GM21717 (cell line): ENCODE results near the gene ZNF639.
A peak's percentile ranks its signal among the peaks of the same experiment; 100 is the strongest.

ENCODE experiments used
- ATAC-seq: cut with Tn5 transposase; IDR thresholded peaks from one replicate; pipeline ENCODE4 v1.9.1; 2021; ENCODE audit warnings: mild to moderate bottlenecking, moderate library complexity; ENCODE audit not compliant: unreplicated experiment

The ZNF639 gene

DNA sequence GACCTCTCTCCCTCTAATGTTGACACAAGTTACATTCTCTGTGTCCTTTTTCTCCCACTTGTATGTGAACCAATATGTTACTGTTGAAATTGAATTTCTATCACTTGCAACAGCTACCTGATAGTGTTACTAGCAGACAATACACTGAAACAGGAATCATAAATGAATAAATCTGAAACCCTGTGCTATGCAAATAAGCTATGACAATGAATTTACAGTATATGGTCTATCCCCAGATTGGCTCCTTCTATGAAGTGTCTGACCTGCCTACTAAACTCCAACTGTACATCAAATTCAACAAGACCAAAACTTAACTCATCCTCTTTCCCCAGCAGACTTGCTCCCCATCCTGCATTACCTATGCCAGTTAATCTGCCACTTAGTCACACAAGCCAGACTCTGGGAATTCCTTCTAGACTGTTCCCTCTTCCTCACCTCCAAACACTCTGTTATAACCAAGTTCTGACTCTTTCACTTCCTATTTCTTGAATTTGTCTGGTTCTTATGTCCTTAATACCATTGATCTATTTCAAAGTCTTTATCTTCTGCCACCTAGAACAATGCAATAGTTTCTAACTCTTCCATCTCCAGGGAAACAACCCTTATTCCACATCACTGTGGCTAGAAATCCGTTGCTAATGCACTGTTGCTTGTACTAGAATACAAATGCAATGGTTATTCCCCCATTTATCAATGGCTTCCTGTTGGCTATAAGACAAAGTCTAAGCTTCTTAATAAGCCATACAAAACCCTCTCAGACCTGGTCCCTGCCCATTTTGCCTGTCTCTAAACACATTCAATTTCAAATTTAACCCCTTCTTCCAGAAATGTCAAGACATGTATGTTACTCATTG is 13.4 kb upstream of the ZNF639 start:
- ATAC-seq, result peak; percentile 98

- no peak for ATAC-seq
These were observed 4.0 kb upstream of the ZNF639 start for GRCh38 chr3:179318876-179319275.

DNA sequence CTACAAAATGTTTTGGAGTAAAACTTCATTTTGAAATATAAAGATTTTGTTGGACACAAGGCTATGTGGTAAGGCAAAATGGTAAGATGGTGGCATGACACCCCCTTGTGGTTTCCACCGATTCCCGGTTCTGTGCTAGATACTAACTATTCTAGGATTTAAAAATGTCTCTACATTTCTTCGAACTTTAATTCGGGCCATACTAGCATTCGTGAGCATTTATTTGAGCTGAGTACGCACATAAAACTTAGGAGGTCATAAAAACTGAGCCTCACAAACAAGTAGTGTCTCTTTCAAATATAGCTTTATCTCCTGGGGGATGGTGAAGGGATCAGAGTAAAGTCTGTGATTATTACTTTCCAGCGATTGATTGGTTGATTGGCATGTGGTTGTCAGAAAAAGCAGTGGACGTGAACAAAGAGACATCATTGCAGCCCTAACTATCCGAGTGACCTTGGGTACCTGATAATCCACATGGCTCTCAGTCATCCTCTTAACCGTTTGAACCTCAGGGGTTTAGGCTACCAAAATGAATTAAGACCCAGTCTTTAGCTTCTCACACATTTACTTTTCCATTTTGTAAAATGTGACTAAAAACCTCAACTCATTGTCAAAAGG is 1.1 kb upstream of the ZNF639 start:
- no peak for ATAC-seq

DNA sequence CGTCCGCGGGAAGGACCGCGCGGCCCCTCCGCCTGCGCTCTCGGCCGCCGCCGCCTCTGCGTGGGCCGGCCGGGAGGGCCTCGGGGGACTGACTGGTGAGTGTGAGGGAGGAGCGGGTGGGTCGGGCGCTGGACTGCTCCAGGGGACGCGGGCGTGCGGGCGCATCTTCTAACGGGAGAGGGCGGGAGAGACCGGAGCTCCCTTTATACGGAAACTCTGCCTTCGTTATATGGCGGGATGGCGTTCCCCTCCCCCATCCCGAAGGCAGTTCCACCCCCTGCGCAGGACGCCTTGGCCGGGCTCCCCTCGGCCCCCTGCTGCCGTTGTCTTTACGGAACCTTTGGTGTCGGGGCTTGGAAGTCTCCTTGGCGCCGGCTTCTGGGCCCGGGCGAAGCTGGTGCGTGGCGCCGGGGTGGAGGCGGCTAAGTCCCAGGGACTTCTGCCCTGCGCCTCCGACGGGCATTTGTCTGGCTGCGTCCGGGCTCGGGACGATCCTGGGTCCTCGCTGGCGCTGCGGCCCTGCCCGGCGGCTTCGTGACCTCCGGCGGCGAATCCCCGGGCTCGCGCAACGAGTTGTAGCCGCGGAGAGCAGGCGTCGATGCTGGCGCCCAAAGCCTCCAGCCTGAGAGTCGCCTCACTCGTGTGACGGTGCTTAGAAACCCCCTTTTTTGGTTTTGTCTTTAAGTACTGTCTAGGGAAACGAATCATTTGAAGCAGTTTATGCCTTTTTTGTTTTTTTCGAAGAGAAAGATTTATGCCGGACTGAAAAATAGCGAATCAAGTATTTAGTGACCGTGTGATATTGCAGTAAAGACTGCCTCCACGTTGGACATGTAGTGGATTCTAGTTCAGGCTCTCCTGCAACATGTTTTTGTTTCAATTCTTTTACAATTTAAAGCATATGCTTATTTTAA is 623 bp downstream of the ZNF639 start:
- peak; percentile 37 for ATAC-seq

- no peak for ATAC-seq
These were observed 1.5 kb downstream of the ZNF639 start for GRCh38 chr3:179324270-179324754.

GRCh38 chr3:179330438-179330837 is 7.6 kb downstream of the ZNF639 start:
- no peak for ATAC-seq

DNA sequence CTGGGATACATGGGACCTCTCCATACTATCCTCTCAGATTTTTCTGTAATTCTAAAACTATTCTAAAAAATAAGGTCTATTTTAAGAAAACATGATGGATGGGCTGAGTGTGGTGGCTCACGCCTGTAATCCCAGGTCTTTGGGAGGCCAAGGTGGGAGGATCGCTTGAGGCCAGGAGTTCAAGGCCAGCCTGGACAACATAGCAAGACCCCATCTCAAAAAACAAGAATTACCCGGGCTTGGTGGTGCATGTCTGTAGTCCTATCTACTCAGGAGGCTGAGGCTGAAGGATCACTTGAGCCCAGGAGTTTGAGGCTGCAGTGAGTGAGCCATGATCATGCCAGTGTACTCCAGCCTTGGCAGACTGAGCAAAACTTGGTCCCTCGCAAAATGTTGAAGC is 9.4 kb downstream of the ZNF639 start:
- no peak for ATAC-seq

GRCh38 chr3:179333084-179333483 is 10.3 kb downstream of the ZNF639 start:
- no peak for ATAC-seq

DNA sequence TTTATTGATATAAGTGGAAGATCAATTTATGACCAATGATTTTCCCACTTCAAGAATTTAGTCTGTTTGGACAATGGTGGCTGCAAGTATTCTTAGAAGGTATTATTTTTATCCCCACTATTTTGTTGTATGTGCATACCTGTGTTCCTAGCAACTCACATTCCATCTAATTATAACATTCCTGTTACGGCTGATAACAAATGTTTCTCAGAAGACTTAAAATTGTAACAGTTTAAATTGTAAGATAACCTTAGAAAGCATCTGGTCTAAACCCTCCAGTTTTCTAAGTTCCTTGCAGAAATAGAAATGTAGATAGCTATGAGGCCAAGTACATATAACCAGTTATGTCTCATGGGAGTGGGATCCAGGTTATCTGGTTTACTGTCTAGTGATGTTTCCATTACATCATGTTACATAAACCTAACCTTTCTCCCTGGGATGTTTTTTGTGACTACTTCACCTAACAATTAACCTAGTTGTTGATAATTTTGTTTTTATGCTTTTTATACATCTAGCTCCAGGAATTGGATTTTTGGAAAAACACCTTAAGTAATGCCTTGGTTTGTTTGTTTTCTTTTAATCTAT is 13.6 kb downstream of the ZNF639 start:
- ATAC-seq, result no peak

GRCh38 chr3:179347345-179348194 is 24.7 kb downstream of the ZNF639 start, which contains the start of gene MFN1:
Gene MFN1 (plus strand): TSS chr3:179347709. CDS start chr3:179348852, 1,143 bp downstream.
- peak; percentile 96 for ATAC-seq

GRCh38 chr3:179348325-179349013 is 25.6 kb downstream of the ZNF639 start:
- peak; percentile 70 for ATAC-seq

GRCh38 chr3:179355996-179356395 is 33.2 kb downstream of the ZNF639 start:
- ATAC-seq, result no peak

GRCh38 chr3:179363332-179363731 is 40.5 kb downstream of the ZNF639 start:
- ATAC-seq, result no peak

- no peak for ATAC-seq
These were observed 46.8 kb downstream of the ZNF639 start for GRCh38 chr3:179369621-179370020.

DNA sequence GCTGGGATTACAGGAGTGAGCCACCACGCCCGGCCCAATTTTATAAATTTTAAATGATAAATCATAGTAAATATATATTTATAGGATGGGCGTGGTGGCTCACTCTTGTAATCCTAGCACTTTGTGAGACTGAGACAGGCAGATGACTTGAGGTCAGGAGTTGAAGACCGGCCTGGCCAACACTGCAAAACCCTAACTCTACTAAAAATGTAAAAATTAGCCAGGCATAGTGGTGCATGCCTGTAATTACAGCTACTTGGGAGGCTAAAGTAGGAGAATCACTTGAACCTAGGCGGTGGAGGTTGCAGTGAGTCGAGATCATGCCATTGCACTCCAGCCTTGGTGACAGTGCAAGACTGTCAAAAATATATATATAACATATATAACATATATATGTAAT is 51.1 kb downstream of the ZNF639 start:
- no peak for ATAC-seq

GRCh38 chr3:179375091-179375999 is 52.5 kb downstream of the ZNF639 start:
- ATAC-seq, result no peak

GRCh38 chr3:179376474-179376873 is 53.6 kb downstream of the ZNF639 start:
- no peak for ATAC-seq
